Neuronal stem cell (in vitro differentiated cells): ENCODE measurements around the gene CNTNAP1.
A peak's percentile ranks its signal among the peaks of the same experiment; 100 is the strongest.
"Not testable (repeated sequence)": the region's sequence is repeated elsewhere in the genome, so short reads cannot be mapped to it uniquely, and the experiment has no call there.

Experiments
- DNase-seq: peaks from one replicate; pipeline ENCODE4 v3.0.0-alpha.2; 2013; ENCODE audit warnings: low spot score
- H2AFZ ChIP-seq: one replicate; pipeline ENCODE4 v1.6.1; 2013; ENCODE audit warnings: mild to moderate bottlenecking, low read length, inconsistent platforms
- H2AK5ac ChIP-seq: 2 replicates; pipeline ENCODE4 v1.6.1; 2013; ENCODE audit warnings: low read depth, mild to moderate bottlenecking, inconsistent platforms, low read length, moderate library complexity, mixed read lengths
- H2BK120ac ChIP-seq: 2 replicates; pipeline ENCODE4 v1.6.1; 2013; ENCODE audit warnings: low read depth, mild to moderate bottlenecking, inconsistent platforms, low read length, moderate library complexity, mixed read lengths
- H2BK12ac ChIP-seq: one replicate; pipeline ENCODE4 v1.6.1; 2013; ENCODE audit warnings: low read length, inconsistent platforms
- H2BK15ac ChIP-seq: 2 replicates; pipeline ENCODE4 v1.6.1; 2013; ENCODE audit warnings: mild to moderate bottlenecking, low read length, inconsistent platforms, mixed read lengths
- H2BK5ac ChIP-seq: one replicate; pipeline ENCODE4 v1.6.1; 2013; ENCODE audit warnings: inconsistent platforms, mild to moderate bottlenecking, low read length, moderate library complexity
- H3K14ac ChIP-seq: one replicate; pipeline ENCODE4 v1.6.1; 2013; ENCODE audit warnings: low read length, inconsistent platforms
- H3K18ac ChIP-seq: 2 replicates; pipeline ENCODE4 v1.6.1; 2013; ENCODE audit warnings: low read length, inconsistent platforms
- H3K23ac ChIP-seq: 2 replicates; pipeline ENCODE4 v1.6.1; 2013; ENCODE audit warnings: low read depth, mild to moderate bottlenecking, mixed read lengths, low read length, inconsistent platforms; ENCODE audit not compliant: poor library complexity
- H3K27ac ChIP-seq: replicated peaks from 3 replicates; pipeline ENCODE4 v1.5.1; 2013; ENCODE audit warnings: low read length, inconsistent platforms
- H3K27me3 ChIP-seq, 3 experiments: 2 replicates each; pipeline ENCODE4 v1.6.1; 2013; ENCODE audit warnings: low read length in 3 of 3, mild to moderate bottlenecking in 2 of 3, inconsistent platforms in 1 of 3, low read depth in 1 of 3, mixed read lengths in 1 of 3, moderate library complexity in 1 of 3; ENCODE audit not compliant: control insufficient read depth in 3 of 3, insufficient read depth in 3 of 3
- H3K36me3 ChIP-seq, 2 donors: replicated peaks in 1 of 2; 2 replicates each; pipeline ENCODE4 v1.6.1; 2013; ENCODE audit warnings: low read length in 2 of 2; ENCODE audit not compliant: control insufficient read depth in 2 of 2, insufficient read depth in 2 of 2
- H3K4ac ChIP-seq: 2 replicates; pipeline ENCODE4 v1.6.1; 2013; ENCODE audit warnings: inconsistent platforms, mild to moderate bottlenecking, low read length, moderate library complexity
- H3K4me1 ChIP-seq, 2 donors: 1 replicate in 1 of 2; 2 replicates in 1 of 2; pipeline ENCODE4 v1.6.1; 2013; ENCODE audit warnings: low read length in 2 of 2, low read depth in 1 of 2; ENCODE audit not compliant: control insufficient read depth in 2 of 2, insufficient read depth in 1 of 2
- H3K4me2 ChIP-seq: one replicate; pipeline ENCODE4 v1.6.1; 2013; ENCODE audit warnings: mild to moderate bottlenecking, low read length, inconsistent platforms; ENCODE audit not compliant: insufficient read depth, poor library complexity, severe bottlenecking
- H3K4me3 ChIP-seq, 2 donors: 2 replicates each; pipeline ENCODE4 v1.5.1; 2013; ENCODE audit warnings: low read length in 2 of 2, mild to moderate bottlenecking in 2 of 2, inconsistent platforms in 1 of 2, moderate library complexity in 1 of 2
- H3K79me1 ChIP-seq: one replicate; pipeline ENCODE4 v1.6.1; 2013; ENCODE audit warnings: low read depth, mild to moderate bottlenecking, inconsistent platforms, low read length, moderate library complexity
- H3K9ac ChIP-seq: one replicate; pipeline ENCODE4 v1.6.1; 2013; ENCODE audit warnings: mild to moderate bottlenecking, low read depth, low read length, inconsistent platforms; ENCODE audit not compliant: poor library complexity
- H3K9me3 ChIP-seq, 2 donors: replicated peaks in 1 of 2; 2 replicates each; pipeline versions ENCODE3 to v1.6.1; 2013; ENCODE audit warnings: low read length in 2 of 2, mild to moderate bottlenecking in 2 of 2, inconsistent platforms in 1 of 2, low read depth in 1 of 2, mixed read lengths in 1 of 2, moderate library complexity in 1 of 2; ENCODE audit not compliant: control insufficient read depth in 2 of 2, insufficient read depth in 1 of 2
- H4K8ac ChIP-seq: one replicate; pipeline ENCODE4 v1.6.1; 2013; ENCODE audit warnings: low read depth, mild to moderate bottlenecking, inconsistent platforms, low read length, moderate library complexity
- H4K91ac ChIP-seq: one replicate; pipeline ENCODE4 v1.6.1; 2013; ENCODE audit warnings: low read length, low read depth, mild to moderate bottlenecking, inconsistent platforms; ENCODE audit not compliant: poor library complexity
- WGBS, 2 donors: extraction: QIAGEN DNeasy Blood & Tissue Kit; methylation state at CpG; one replicate each; pipeline ENCODE4 v1.1.7; 2013; ENCODE audit warnings: missing lambda C conversion rate in 2 of 2, mixed read lengths in 1 of 2; ENCODE audit not compliant: insufficient read length in 2 of 2, insufficient replicate concordance in 1 of 2; ENCODE audit errors: extremely low coverage in 2 of 2; 5-methylcytosine and 5-hydroxymethylcytosine counted together

The CNTNAP1 gene

DNA sequence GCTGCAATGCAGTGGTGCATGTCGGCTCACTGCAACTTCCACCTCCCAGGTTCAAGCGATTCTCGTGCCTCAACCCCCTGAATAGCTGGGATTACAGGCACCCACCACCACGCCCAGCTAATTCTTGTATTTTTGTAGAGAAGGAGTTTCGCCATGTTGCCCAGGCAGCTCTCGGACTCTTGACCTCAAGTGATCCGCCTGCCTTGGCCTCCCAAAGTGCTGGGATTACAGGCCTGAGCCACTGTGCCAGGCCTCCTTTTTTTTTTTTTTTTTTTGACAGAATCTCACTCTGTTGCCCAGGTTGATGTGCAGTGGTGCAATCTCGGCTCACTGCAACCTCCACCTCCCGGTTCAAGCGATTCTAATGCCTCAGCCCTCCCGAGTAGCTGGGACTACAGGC is 60.6 kb downstream of the CNTNAP1 start:
- DNase-seq, H2BK5ac ChIP-seq, H3K9me3 ChIP-seq, H3K79me1 ChIP-seq, H3K18ac ChIP-seq, H3K27me3 ChIP-seq, H3K14ac ChIP-seq, H4K8ac ChIP-seq, H2BK15ac ChIP-seq, H3K4ac ChIP-seq, H3K23ac ChIP-seq, H3K27ac ChIP-seq, H2AFZ ChIP-seq, H3K36me3 ChIP-seq, H2AK5ac ChIP-seq, H3K4me1 ChIP-seq, H2BK120ac ChIP-seq, H3K9ac ChIP-seq, H3K4me3 ChIP-seq, H4K91ac ChIP-seq, H3K4me2 ChIP-seq, H2BK12ac ChIP-seq: not testable (repeated sequence)
- WGBS, 2 donors: no CpG with 5 or more reads among the region's 11 CpGs

DNA sequence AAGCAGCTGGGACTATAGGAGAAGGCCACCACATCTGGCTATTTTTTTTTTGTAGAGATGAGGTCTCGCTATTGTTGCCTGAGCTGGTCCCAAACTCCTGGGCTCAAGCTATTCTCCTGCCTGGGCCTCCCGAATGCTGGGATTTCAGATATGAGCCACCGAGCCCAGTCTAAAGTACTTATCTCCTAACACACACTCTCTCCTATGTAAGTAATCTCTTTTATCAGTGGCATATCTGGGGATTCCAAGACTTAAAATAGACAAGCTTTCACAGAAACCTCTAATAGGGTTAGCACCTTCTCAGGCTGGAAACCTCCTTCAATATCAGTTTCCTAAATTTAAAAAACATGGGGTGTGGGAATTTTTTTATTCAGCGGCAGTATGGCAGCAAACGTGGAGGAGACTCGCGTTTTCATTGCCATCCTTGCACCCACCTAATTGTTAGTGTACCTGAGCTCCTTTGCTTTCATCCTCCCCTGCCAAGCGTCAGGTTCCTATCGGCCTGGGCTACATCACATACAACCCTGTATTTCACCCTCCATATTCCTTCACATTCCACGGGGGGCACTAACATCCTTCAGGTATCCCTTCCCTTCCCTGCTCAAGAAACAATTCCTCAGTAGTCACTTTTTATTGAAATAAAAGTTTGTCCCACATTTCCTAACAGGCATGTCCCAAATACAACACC is 61.4 kb downstream of the CNTNAP1 start:
- peak overlapping the region; percentile 46 for H3K9ac ChIP-seq
- H3K14ac ChIP-seq: no peak overlapping the region
- no peak overlapping the region for H3K23ac ChIP-seq
- peaks cover 2% of the 10 kb centered on the region for H3K79me1 ChIP-seq
- DNase-seq: no peak
- H3K27ac ChIP-seq: peak overlapping the region; percentile 89
- no peak overlapping the region for H4K8ac ChIP-seq
- H2BK15ac ChIP-seq: no peak overlapping the region
- no peaks in the 10 kb centered on the region for H3K36me3 ChIP-seq
- H3K4me3 ChIP-seq: peak overlapping the region; percentile 72 to 89
- no peak overlapping the region for H2BK120ac ChIP-seq
- no peak overlapping the region for H4K91ac ChIP-seq
- WGBS, 2 donors: no CpG with 5 or more reads among the region's 10 CpGs
- peak overlapping the region; percentile 38 for H3K4me2 ChIP-seq
- no peak overlapping the region for H3K18ac ChIP-seq
- peak overlapping the region; percentile 55 for H2BK5ac ChIP-seq
- H3K4ac ChIP-seq: no peak overlapping the region
- no peak overlapping the region for H2AK5ac ChIP-seq
- H3K4me1 ChIP-seq: peaks cover 2 to 3% of the 10 kb centered on the region in 2 donors
- H2BK12ac ChIP-seq: no peak overlapping the region
- peaks cover 2 to 3% of the 10 kb centered on the region in 2 donors for H3K9me3 ChIP-seq
- peak overlapping the region; percentile 94 for H2AFZ ChIP-seq
- peaks cover 0 to 3% (median 0%) of the 10 kb centered on the region in 3 experiments for H3K27me3 ChIP-seq

DNA sequence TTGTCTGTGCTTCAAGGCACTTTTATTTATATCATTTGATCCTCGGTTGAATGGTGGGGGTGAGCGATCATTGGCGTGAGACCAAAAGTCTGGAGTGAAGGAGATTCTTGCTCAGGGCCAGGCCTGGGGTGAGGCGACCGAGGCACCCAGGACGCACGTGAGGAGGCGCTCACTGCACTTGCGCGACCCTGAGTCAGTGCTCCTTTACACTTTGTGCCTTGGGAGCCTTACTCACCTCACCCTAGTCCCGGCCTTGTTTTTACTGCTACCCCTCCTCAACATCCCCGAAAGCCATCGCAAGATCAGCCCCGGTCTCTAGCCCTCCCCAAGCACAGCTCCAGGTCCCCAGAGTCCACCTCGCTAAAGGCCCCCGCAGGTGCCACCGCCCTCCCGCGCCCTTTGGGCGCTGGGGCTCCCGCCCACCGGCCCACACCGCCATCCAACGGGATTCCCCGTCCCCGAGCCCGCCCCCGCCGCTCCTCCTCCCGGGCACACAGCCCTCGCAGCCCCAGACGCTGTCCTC is 62.0 kb downstream of the CNTNAP1 start:
- no peak overlapping the region for H3K4ac ChIP-seq
- no CpG with 5 or more reads among the region's 32 CpGs for WGBS, 2 donors
- H3K27ac ChIP-seq: peak overlapping the region; percentile 89
- H3K23ac ChIP-seq: peak overlapping the region; percentile 83
- peak overlapping the region; percentile 55 for H2BK5ac ChIP-seq
- H2BK120ac ChIP-seq: no peak overlapping the region
- peak overlapping the region; percentile 55 for H3K4me2 ChIP-seq
- H2AFZ ChIP-seq: peak overlapping the region; percentile 94
- H3K9me3 ChIP-seq: peaks cover 2 to 3% of the 10 kb centered on the region in 2 donors
- no peak for DNase-seq
- no peak overlapping the region for H2AK5ac ChIP-seq
- H3K36me3 ChIP-seq: no peaks in the 10 kb centered on the region
- peak overlapping the region; percentile 95 for H3K18ac ChIP-seq
- no peak overlapping the region for H2BK15ac ChIP-seq
- no peak overlapping the region for H4K8ac ChIP-seq
- no peak overlapping the region for H4K91ac ChIP-seq
- peaks cover 2% of the 10 kb centered on the region for H3K79me1 ChIP-seq
- H3K9ac ChIP-seq: peak overlapping the region; percentile 94
- H3K4me1 ChIP-seq: peaks cover 3 to 4% of the 10 kb centered on the region in 2 donors
- H3K4me3 ChIP-seq: peak overlapping the region; percentile 72 to 89
- peaks cover 0 to 3% (median 0%) of the 10 kb centered on the region in 3 experiments for H3K27me3 ChIP-seq
- no peak overlapping the region for H3K14ac ChIP-seq
- no peak overlapping the region for H2BK12ac ChIP-seq

DNA sequence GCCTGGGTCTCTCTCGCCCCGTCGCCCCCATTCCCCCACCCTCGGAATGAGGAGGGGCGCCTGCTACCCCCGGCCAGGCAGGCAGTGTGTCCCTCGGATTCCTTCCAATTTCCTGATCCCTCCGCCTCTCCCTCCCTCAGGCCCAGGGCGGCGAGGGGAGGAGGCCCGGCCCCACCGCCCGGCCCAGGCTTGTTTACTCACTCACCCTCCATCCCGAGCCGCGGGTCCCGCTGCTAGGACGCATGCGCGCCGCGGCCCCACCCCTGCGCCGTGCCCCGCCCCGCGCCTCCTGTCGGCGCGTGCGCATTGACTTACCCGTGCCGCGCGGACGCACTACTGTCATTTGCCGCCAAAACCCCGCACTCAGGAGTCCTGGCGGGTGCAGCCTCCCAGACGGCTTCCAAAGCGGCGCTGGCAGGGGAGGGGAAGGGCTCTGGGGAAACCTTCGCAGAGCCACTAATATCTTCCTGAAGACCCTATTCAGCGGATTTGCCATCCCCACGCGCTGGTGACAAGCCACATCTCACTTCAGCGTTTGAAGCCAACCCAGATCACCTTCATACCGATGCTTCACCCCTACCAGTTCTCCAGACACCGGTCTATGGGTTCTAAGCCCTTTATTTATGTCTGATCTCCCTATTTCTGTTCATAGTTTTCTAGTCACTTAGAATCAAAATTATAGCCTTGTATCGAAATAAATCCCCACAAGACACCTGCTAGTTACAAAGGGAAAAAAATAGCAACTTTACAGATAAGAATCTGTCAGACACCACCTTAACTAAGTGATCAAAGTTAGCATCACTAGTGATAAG is 62.7 kb downstream of the CNTNAP1 start, which contains the start of gene EZH1:
Gene EZH1 (minus strand): TSS at position 235 of the 812 bp plus-strand sequence. CDS start 16,099 bp downstream, outside the sequence.
- peaks cover 0 to 3% (median 0%) of the 10 kb centered on the region in 3 experiments for H3K27me3 ChIP-seq
- peaks cover 2 to 3% of the 10 kb centered on the region in 2 donors for H3K9me3 ChIP-seq
- WGBS, 2 donors: no CpG with 5 or more reads among the region's 50 CpGs
- no peak within 1 kb of the TSS for H4K8ac ChIP-seq
- peak within 1 kb of the TSS; percentile 95 for H3K18ac ChIP-seq
- H4K91ac ChIP-seq: no peak within 1 kb of the TSS
- H3K36me3 ChIP-seq: no peaks in the 10 kb centered on the region
- H3K4me2 ChIP-seq: peak within 1 kb of the TSS; percentile 55
- DNase-seq: peak; percentile 93
- no peak within 1 kb of the TSS for H2BK15ac ChIP-seq
- H2BK120ac ChIP-seq: no peak within 1 kb of the TSS
- no peak within 1 kb of the TSS for H2BK12ac ChIP-seq
- H2BK5ac ChIP-seq: peak within 1 kb of the TSS; percentile 55
- H3K4ac ChIP-seq: no peak within 1 kb of the TSS
- peak within 1 kb of the TSS; percentile 94 for H3K9ac ChIP-seq
- peak within 1 kb of the TSS; percentile 83 for H3K23ac ChIP-seq
- peak within 1 kb of the TSS; percentile 57 for H2AK5ac ChIP-seq
- H2AFZ ChIP-seq: peak within 1 kb of the TSS; percentile 94
- peaks cover 6 to 10% of the 10 kb centered on the region in 2 donors for H3K4me1 ChIP-seq
- H3K14ac ChIP-seq: no peak within 1 kb of the TSS
- H3K27ac ChIP-seq: peak within 1 kb of the TSS; percentile 89
- peak within 1 kb of the TSS; percentile 72 to 89 for H3K4me3 ChIP-seq
- peaks cover 2% of the 10 kb centered on the region for H3K79me1 ChIP-seq
